Measurements from ENCODE around the gene UNKL. TPM values are rescaled to one million over a fixed set of nuclear protein-coding genes. Genes with fewer than 3 reads are reported as not detected.
A peak's percentile ranks its signal among the peaks of the same experiment; 100 is the strongest.

The UNKL gene
- total and polyA plus RNA-seq, 2 donors (not counting 1 experiment from before 2014, with no cell fraction given), result 53.9 to 178 TPM

- peak overlapping the region; percentile 44 for H3K4me3 Mint-ChIP-seq
- 73% methylated on average over 42 of the region's 48 CpGs for WGBS (ENCODE audit: insufficient coverage)
- peak overlapping the region; percentile 74 for H3K4me2 ChIP-seq (replicated peaks; ENCODE audit: low read depth, low read length, poor library complexity, severe bottlenecking)
- peak overlapping the region; percentile 63 for H3K9ac ChIP-seq (ENCODE audit: low read length)
- H4K20me1 ChIP-seq (ENCODE audit: control insufficient read depth, insufficient read depth, low read length, poor library complexity, severe bottlenecking), result peaks cover 5% of the 10 kb centered on the region
- ATAC-seq (ENCODE audit: low read depth), result peak; percentile 53
- peaks cover 0 to 38% of the 10 kb centered on the region in 2 experiments for H3K36me3 ChIP-seq (replicated peaks in 1 of 2; ENCODE audit: control extremely low read depth in 1 of 2, control insufficient read depth in 1 of 2, extremely low read depth in 1 of 2, insufficient read depth in 2 of 2, low read length in 1 of 2)
- POLR2A ChIA-PET, result interaction anchor here (1.3 kb wide), 1 partner anchor 48 kb away, joined by 3 read pairs; the partner anchor contains the start of gene TELO2
- H3K4me1 Mint-ChIP-seq, result peaks cover 4% of the 10 kb centered on the region
- peaks cover 24% of the 10 kb centered on the region in 2 donors for H3K4me1 ChIP-seq (ENCODE audit: control insufficient read depth in 2 of 2, insufficient read depth in 2 of 2, low read length in 2 of 2)
- H3K27ac Mint-ChIP-seq, result peak overlapping the region; percentile 63
- H2AFZ ChIP-seq (ENCODE audit: insufficient read depth, low read depth, low read length, poor library complexity, severe bottlenecking), result no peak overlapping the region
- peak overlapping the region in 3 of 5 experiments; percentile 30 to 38 (median 32) for H3K4me3 ChIP-seq (ENCODE audit: control extremely low read depth in 1 of 5, extremely low read depth in 1 of 5, insufficient read depth in 1 of 5, low read depth in 2 of 5, low read length in 4 of 5)
- no peaks in the 10 kb centered on the region for H3K9me3 ChIP-seq (ENCODE audit: control extremely low read depth in 1 of 3, control insufficient read depth in 2 of 3, insufficient read depth in 1 of 3, low read length in 2 of 3)
- no peaks in the 10 kb centered on the region for H3K9me3 Mint-ChIP-seq (ENCODE audit: insufficient read depth)
- no peaks in the 10 kb centered on the region for H3K27me3 ChIP-seq (replicated peaks in 1 of 4; ENCODE audit: control extremely low read depth in 1 of 4, control insufficient read depth in 3 of 4, insufficient read depth in 4 of 4, low read length in 3 of 4)
- intact Hi-C loops (cut with micrococcal nuclease), result no loop called here
- no peaks in the 10 kb centered on the region for H3K27me3 Mint-ChIP-seq
- peaks cover 2% of the 10 kb centered on the region for H3K79me2 ChIP-seq (ENCODE audit: control insufficient read depth, insufficient read depth, low read length)
- TF ChIP-seq EZH2 (IDR thresholded peaks at IDR 0.05; ENCODE audit: borderline replicate concordance, insufficient read depth, low read depth, low read length, poor library complexity, severe bottlenecking), result no peak
- TF ChIP-seq, protein P1, sequence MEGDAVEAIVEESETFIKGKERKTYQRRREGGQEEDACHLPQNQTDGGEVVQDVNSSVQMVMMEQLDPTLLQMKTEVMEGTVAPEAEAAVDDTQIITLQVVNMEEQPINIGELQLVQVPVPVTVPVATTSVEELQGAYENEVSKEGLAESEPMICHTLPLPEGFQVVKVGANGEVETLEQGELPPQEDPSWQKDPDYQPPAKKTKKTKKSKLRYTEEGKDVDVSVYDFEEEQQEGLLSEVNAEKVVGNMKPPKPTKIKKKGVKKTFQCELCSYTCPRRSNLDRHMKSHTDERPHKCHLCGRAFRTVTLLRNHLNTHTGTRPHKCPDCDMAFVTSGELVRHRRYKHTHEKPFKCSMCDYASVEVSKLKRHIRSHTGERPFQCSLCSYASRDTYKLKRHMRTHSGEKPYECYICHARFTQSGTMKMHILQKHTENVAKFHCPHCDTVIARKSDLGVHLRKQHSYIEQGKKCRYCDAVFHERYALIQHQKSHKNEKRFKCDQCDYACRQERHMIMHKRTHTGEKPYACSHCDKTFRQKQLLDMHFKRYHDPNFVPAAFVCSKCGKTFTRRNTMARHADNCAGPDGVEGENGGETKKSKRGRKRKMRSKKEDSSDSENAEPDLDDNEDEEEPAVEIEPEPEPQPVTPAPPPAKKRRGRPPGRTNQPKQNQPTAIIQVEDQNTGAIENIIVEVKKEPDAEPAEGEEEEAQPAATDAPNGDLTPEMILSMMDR (IDR thresholded peaks at IDR 0.05), result no peak
- peak; percentile 65 for DNase-seq
- CTCF ChIA-PET, result interaction anchor here (0.8 kb wide), 1 partner anchor 12 kb away, joined by 3 read pairs; no protein-coding TSS in a partner anchor
- peak overlapping the region; percentile 67 to 100 for H3K27ac ChIP-seq (ENCODE audit: low read length in 2 of 2)
Observed at GRCh38 chr16:1444730-1445517, 30.4 kb upstream of the UNKL start.

All from B cell (primary cell).